H1 (cell line): ENCODE data around the gene DDX56. TPM values are rescaled to one million over a fixed set of nuclear protein-coding genes. Genes with fewer than 3 reads are reported as not detected.

Source experiments
- CTCF ChIA-PET: fragments of 300-600 bp; sonication (Branson Sonifier 250); formaldehyde crosslinking; loops from one replicate; lab custom pipeline; 2021; ENCODE audit not compliant: partially characterized antibody; lab: Charles Lee
- POLR2A ChIA-PET: fragments of 300-600 bp; sonication (Branson Sonifier 250); formaldehyde crosslinking; loops from one replicate; lab custom pipeline; 2021; ENCODE audit warnings: inconsistent platforms; ENCODE audit not compliant: partially characterized antibody; lab: Charles Lee
- DNase-seq, 2 experiments: peaks; one replicate each; pipeline versions ENCODE4 v3.0.0 to v3.0.0-alpha.2; 2010 to 2022; ENCODE audit warnings: low spot score in 2 of 2, low read depth in 1 of 2, mixed read lengths in 1 of 2
- FAIRE-seq: peaks from 2 replicates; lab custom pipeline; 2011; peaks lifted over from hg19 to GRCh38; lab: Jason Lieb, UNC
- H2AFZ ChIP-seq: 2 replicates; pipeline ENCODE4 v1.8.1; 2012; ENCODE audit warnings: low read length, inconsistent platforms
- H2AK5ac ChIP-seq: 2 replicates; pipeline ENCODE4 v1.6.1; 2013; ENCODE audit warnings: low read depth, low read length
- H2BK120ac ChIP-seq: replicated peaks from 2 replicates; pipeline ENCODE3; 2013; ENCODE audit warnings: low read depth, low read length, inconsistent platforms
- H2BK12ac ChIP-seq: 2 replicates; pipeline ENCODE4 v1.6.1; 2013; ENCODE audit warnings: low read depth, low read length
- H2BK15ac ChIP-seq: 2 replicates; pipeline ENCODE4 v1.6.1; 2013; ENCODE audit warnings: low read length
- H2BK20ac ChIP-seq: 2 replicates; pipeline ENCODE4 v1.6.1; 2013; ENCODE audit warnings: low read length
- H2BK5ac ChIP-seq: 2 replicates; pipeline ENCODE4 v1.6.1; 2013; ENCODE audit warnings: low read depth, low read length
- H3K14ac ChIP-seq: 2 replicates; pipeline ENCODE4 v1.6.1; 2013; ENCODE audit warnings: inconsistent platforms; ENCODE audit not compliant: insufficient read length
- H3K18ac ChIP-seq: 2 replicates; pipeline ENCODE4 v1.6.1; 2013; ENCODE audit warnings: low read length; ENCODE audit errors: extremely low read depth
- H3K23ac ChIP-seq: 2 replicates; pipeline ENCODE4 v1.6.1; 2013; ENCODE audit warnings: inconsistent platforms; ENCODE audit not compliant: insufficient read length
- H3K23me2 ChIP-seq: 2 replicates; pipeline ENCODE4 v1.6.1; 2013; ENCODE audit warnings: low read depth, low read length
- H3K27ac ChIP-seq: 2 replicates; pipeline ENCODE4 v1.6.1; 2011; ENCODE audit warnings: low read depth, low read length, inconsistent platforms
- H3K27me3 ChIP-seq, 4 experiments: replicated peaks in 1 of 4; 1 replicate in 1 of 4; 2 replicates in 3 of 4; pipeline versions ENCODE4 v1.6.1 to v1.8.1; 2011 to 2013; ENCODE audit warnings: low read length in 3 of 4, mild to moderate bottlenecking in 3 of 4, inconsistent platforms in 2 of 4, mixed read lengths in 2 of 4, moderate library complexity in 1 of 4; ENCODE audit not compliant: control insufficient read depth in 3 of 4, insufficient read depth in 3 of 4; ENCODE audit errors: extremely low read depth in 1 of 4
- H3K36me3 ChIP-seq, 4 experiments: 2 replicates each; pipeline versions ENCODE4 v1.6.1 to v1.8.1; 2011 to 2013; ENCODE audit warnings: mild to moderate bottlenecking in 4 of 4, low read length in 3 of 4, moderate library complexity in 2 of 4, control low read depth in 1 of 4, inconsistent platforms in 1 of 4; ENCODE audit not compliant: insufficient read depth in 4 of 4, control insufficient read depth in 2 of 4
- H3K4ac ChIP-seq: replicated peaks from 2 replicates; pipeline ENCODE3; 2013; ENCODE audit warnings: low read length, low read depth, mixed read lengths, inconsistent platforms; ENCODE audit not compliant: insufficient read length
- H3K4me1 ChIP-seq, 4 experiments: replicated peaks in 1 of 4; 1 replicate in 1 of 4; 2 replicates in 3 of 4; pipeline versions ENCODE4 v1.6.1 to v1.8.1; 2011 to 2013; ENCODE audit warnings: low read length in 3 of 4, inconsistent platforms in 2 of 4, mixed read lengths in 1 of 4; ENCODE audit not compliant: insufficient read depth in 4 of 4, control insufficient read depth in 3 of 4
- H3K4me2 ChIP-seq, 2 experiments: 2 replicates each; pipeline versions ENCODE4 v1.6.1 to v1.8.1; 2011 to 2013; ENCODE audit warnings: low read depth in 2 of 2, low read length in 2 of 2, control low read depth in 1 of 2, inconsistent platforms in 1 of 2, mild to moderate bottlenecking in 1 of 2; ENCODE audit not compliant: insufficient read depth in 1 of 2
- H3K4me3 ChIP-seq, 4 experiments: fragments of 200-600, 300-600 bp in 1 of 4; sonication (generic), shearing (Covaris generic), sonication (Bioruptor Twin) in 1 of 4; 2 replicates each; pipeline versions ENCODE4 v1.5.1 to v1.8.1; 2011 to 2016; ENCODE audit warnings: low read length in 4 of 4, low read depth in 3 of 4, control low read depth in 2 of 4, inconsistent platforms in 2 of 4, mild to moderate bottlenecking in 2 of 4, mixed read lengths in 1 of 4, moderate library complexity in 1 of 4; ENCODE audit not compliant: insufficient read depth in 2 of 4; ENCODE audit errors: extremely low read depth in 1 of 4
- H3K56ac ChIP-seq: replicated peaks from 2 replicates; pipeline ENCODE3; 2013; ENCODE audit warnings: low read depth, mild to moderate bottlenecking, mixed read lengths, low read length, inconsistent platforms; ENCODE audit not compliant: insufficient read length
- H3K79me1 ChIP-seq: 2 replicates; pipeline ENCODE4 v1.6.1; 2013; ENCODE audit warnings: low read depth, low read length, control low read depth
- H3K79me2 ChIP-seq, 2 experiments: 2 replicates each; pipeline versions ENCODE4 v1.6.1 to v1.8.1; 2012 to 2013; ENCODE audit warnings: low read length in 2 of 2, mild to moderate bottlenecking in 2 of 2, inconsistent platforms in 1 of 2; ENCODE audit not compliant: insufficient read depth in 2 of 2, control insufficient read depth in 1 of 2
- H3K9ac ChIP-seq, 4 experiments: replicated peaks in 1 of 4; 1 replicate in 1 of 4; 2 replicates in 3 of 4; pipeline versions ENCODE4 v1.6.1 to v1.8.1; 2011 to 2013; ENCODE audit warnings: low read depth in 3 of 4, low read length in 3 of 4, control low read depth in 2 of 4, mild to moderate bottlenecking in 2 of 4, moderate library complexity in 2 of 4, inconsistent platforms in 1 of 4; ENCODE audit errors: extremely low read depth in 1 of 4
- H3K9me3 ChIP-seq, 2 experiments: 2 replicates each; pipeline versions ENCODE4 v1.6.1 to v1.8.1; 2012 to 2013; ENCODE audit warnings: mild to moderate bottlenecking in 2 of 2, moderate library complexity in 2 of 2, control low read depth in 1 of 2, inconsistent platforms in 1 of 2, low read depth in 1 of 2, low read length in 1 of 2, mixed read lengths in 1 of 2; ENCODE audit not compliant: insufficient read depth in 2 of 2
- H4K20me1 ChIP-seq, 2 experiments: replicated peaks in 1 of 2; 2 replicates each; pipeline versions ENCODE3 to v1.8.1; 2011 to 2013; ENCODE audit warnings: inconsistent platforms in 2 of 2, low read length in 2 of 2, mild to moderate bottlenecking in 1 of 2; ENCODE audit not compliant: insufficient read depth in 2 of 2, control insufficient read depth in 1 of 2
- H4K5ac ChIP-seq: 2 replicates; pipeline ENCODE4 v1.6.1; 2013; ENCODE audit warnings: low read length, low read depth, mixed read lengths, inconsistent platforms; ENCODE audit not compliant: insufficient read length
- H4K8ac ChIP-seq: 2 replicates; pipeline ENCODE4 v1.8.0; 2013; ENCODE audit warnings: mild to moderate bottlenecking, moderate library complexity, low read length, inconsistent platforms; ENCODE audit not compliant: insufficient read depth; ENCODE audit errors: extremely low read depth
- H4K91ac ChIP-seq: replicated peaks from 2 replicates; pipeline ENCODE3; 2013; ENCODE audit warnings: low read length, mixed read lengths, inconsistent platforms; ENCODE audit not compliant: insufficient read length
- ATF2 ChIP-seq: IDR thresholded peaks from 2 replicates; pipeline ENCODE4 v1.6.1; 2012; ENCODE audit warnings: low read length, inconsistent platforms
- CBX8 ChIP-seq: fragments of 300-800, 300-1000 bp; sonication (generic); IDR thresholded peaks from 2 replicates; pipeline ENCODE4 v1.7.1; 2016; ENCODE audit warnings: low read depth, low read length, borderline replicate concordance
- CHD1 ChIP-seq: IDR thresholded peaks from 2 replicates; pipeline ENCODE4 v1.6.1; 2012; ENCODE audit warnings: low read depth, low read length, improper control_type of control experiment
- GTF2F1 ChIP-seq: IDR thresholded peaks from 2 replicates; pipeline ENCODE4 v1.6.1; 2012; ENCODE audit warnings: low read depth, low read length, improper control_type of control experiment, borderline replicate concordance
- JUN ChIP-seq: IDR thresholded peaks from 2 replicates; pipeline ENCODE4 v1.6.1; 2011; ENCODE audit warnings: low read depth, mild to moderate bottlenecking, improper control_type of control experiment, low read length
- KDM5A ChIP-seq: fragments of 200-600 bp; IDR thresholded peaks from 2 replicates; pipeline ENCODE4 v1.7.1; 2012; ENCODE audit warnings: mild to moderate bottlenecking, low read length, inconsistent platforms, mixed read lengths
- MAFK ChIP-seq: IDR thresholded peaks from 2 replicates; pipeline ENCODE4 v1.6.1; 2012; ENCODE audit warnings: low read depth, mild to moderate bottlenecking, improper control_type of control experiment, low read length
- NRF1 ChIP-seq: IDR thresholded peaks from 2 replicates; pipeline ENCODE4 v1.6.1; 2011; ENCODE audit warnings: mild to moderate bottlenecking, low read depth, low read length, improper control_type of control experiment
- POLR2AphosphoS5 ChIP-seq: IDR thresholded peaks from 2 replicates; pipeline ENCODE4 v1.6.1; 2011; ENCODE audit warnings: low read depth, low read length
- RBBP5 ChIP-seq: IDR thresholded peaks from 2 replicates; pipeline ENCODE4 v1.7.1; 2012; ENCODE audit warnings: low read depth, mild to moderate bottlenecking, inconsistent platforms, low read length, moderate library complexity, borderline replicate concordance
- RNF2 ChIP-seq: fragments of 200-900, 300-1000 bp; sonication (generic); IDR thresholded peaks from 2 replicates; pipeline ENCODE4 v1.7.1; 2016; ENCODE audit warnings: borderline replicate concordance, low read depth, mild to moderate bottlenecking, antibody characterized with exemption, low read length; ENCODE audit not compliant: poor library complexity, severe bottlenecking; ENCODE audit errors: missing control alignments
- SIRT6 ChIP-seq: IDR thresholded peaks from one replicate; pipeline ENCODE4 v1.7.1; 2012; ENCODE audit warnings: low read length, inconsistent platforms
- SP4 ChIP-seq: IDR thresholded peaks from 2 replicates; pipeline ENCODE4 v1.6.1; 2012; ENCODE audit warnings: low read length, inconsistent platforms
- TCF12 ChIP-seq: IDR thresholded peaks from 2 replicates; pipeline ENCODE4 v1.6.1; 2011; ENCODE audit warnings: low read depth, mild to moderate bottlenecking, low read length
- WGBS, 2 experiments: shearing (Covaris generic) in 1 of 2; methylation state at CpG; one replicate each; pipeline versions ENCODE4 v1.1.6 to v1.1.7; 2013 to 2015; ENCODE audit warnings: low lambda C conversion rate in 2 of 2, mixed read lengths in 2 of 2, inconsistent platforms in 1 of 2, low coverage in 1 of 2, missing lambda C conversion rate in 1 of 2; ENCODE audit not compliant: insufficient replicate concordance in 2 of 2, insufficient coverage in 1 of 2, insufficient read length in 1 of 2; ENCODE audit errors: extremely low coverage in 1 of 2, missing lambda C conversion rate in 1 of 2; 5-methylcytosine and 5-hydroxymethylcytosine counted together
- polyA plus RNA-seq, 7 experiments: library from polyadenylated mRNA; depleted of rRNA in 3 of 7; stranded (reverse) in 5 of 7; unstranded in 2 of 7; fragments of >200 nt in 5 of 7; fragments of 200-250 nt in 2 of 7; gene quantifications; 1 replicate in 5 of 7; 2 replicates in 1 of 7; 4 replicates in 1 of 7; pipeline versions ENCODE4 v1.2.1 to v1.2.3, GENCODE V29; 2011 to 2013; ENCODE audit warnings: missing spikeins in 2 of 7, mixed read lengths in 2 of 7
- total RNA-seq: library from RNA; stranded (reverse); fragmentation: NEBNext Ultra II Directional; extraction: Animal tissue kit (Norgen Biotek cat#: 25700); gene quantifications from 2 replicates; pipeline ENCODE4 v1.2.1, GENCODE V29; 2021

The DDX56 gene
- total and polyA plus RNA-seq, 2 of the 8 experiments (the other 6 are each of a cell fraction or from before 2014, with no cell fraction given) = 56.9 to 81.6 TPM

GRCh38 chr7:44618753-44619152 is 45.0 kb upstream of the DDX56 start:
- H3K36me3 ChIP-seq = no peaks in the 10 kb centered on the region
- no peak overlapping the region for H4K8ac ChIP-seq
- FAIRE-seq (no peak), DNase-seq (no peak)
- H3K56ac ChIP-seq = no peak overlapping the region
- WGBS, 2 experiments = 86% methylated on average over 3 of the region's 3 CpGs; no CpG with 5 or more reads in 1 of the 2 experiments
- no peak overlapping the region for H2BK12ac ChIP-seq
- H3K79me2 ChIP-seq = peaks cover 19 to 98% of the 10 kb centered on the region in 2 experiments
- peaks cover 0 to 18% of the 10 kb centered on the region in 2 experiments for H4K20me1 ChIP-seq
- no peak overlapping the region for H3K23ac ChIP-seq
- no peak overlapping the region for H2AFZ ChIP-seq
- no peak overlapping the region for H2BK5ac ChIP-seq
- no peaks in the 10 kb centered on the region for H3K27me3 ChIP-seq
- H3K4me1 ChIP-seq = no peaks in the 10 kb centered on the region; a peak in 1 of 7 replicates
- H3K23me2 ChIP-seq = no peaks in the 10 kb centered on the region
- H3K4me3 ChIP-seq = no peak overlapping the region
- H2BK120ac ChIP-seq = no peak overlapping the region
- TF ChIP-seq ATF2 (no peak), CBX8 (no peak), MAFK (no peak), TCF12 (no peak), SP4 (no peak), CHD1 (no peak), KDM5A (no peak), SIRT6 (no peak), RBBP5 (no peak), RNF2 (no peak), POLR2AphosphoS5 (no peak), GTF2F1 (no peak), NRF1 (no peak), JUN (no peak)
- ChIA-PET POLR2A (interaction anchor here (1.0 kb wide), 1 partner anchor 12 kb away, joined by 6 read pairs; no protein-coding TSS in a partner anchor), CTCF (no interaction called here)
- H2BK15ac ChIP-seq = no peak overlapping the region
- no peak overlapping the region for H3K9ac ChIP-seq
- no peak overlapping the region for H2BK20ac ChIP-seq
- H3K4me2 ChIP-seq = no peak overlapping the region
- H4K5ac ChIP-seq = no peak overlapping the region
- no peak overlapping the region for H3K27ac ChIP-seq
- H2AK5ac ChIP-seq = no peak overlapping the region
- no peak overlapping the region for H4K91ac ChIP-seq
- H3K4ac ChIP-seq = no peak overlapping the region
- H3K79me1 ChIP-seq = peaks cover 2% of the 10 kb centered on the region
- no peak overlapping the region for H3K18ac ChIP-seq
- no peaks in the 10 kb centered on the region for H3K9me3 ChIP-seq
- H3K14ac ChIP-seq = no peak overlapping the region
